Stimulated activated CD8-positive, alpha-beta memory T cell treated with anti-CD3 and anti-CD28 coated beads, Interleukin-15, amount 100 ng/mL, for 24 hours (primary cell): ENCODE results near the gene SPATC1L.
A peak's percentile ranks its signal among the peaks of the same experiment; 100 is the strongest.

ENCODE experiments used
- DNase-seq: peaks from one replicate; pipeline ENCODE4 v3.0.0-alpha.2; 2020; ENCODE audit warnings: low read depth

SPATC1L gene

GRCh38 chr21:46161633-46162592 lies 22.3 kb downstream of the SPATC1L start:
- DNase-seq: no peak

GRCh38 chr21:46160907-46161632 lies 23.2 kb downstream of the SPATC1L start:
- no peak for DNase-seq

GRCh38 chr21:46160657-46160906 lies 23.7 kb downstream of the SPATC1L start:
- DNase-seq: no peak

- DNase-seq: no peak
Measured at GRCh38 chr21:46159841-46160656, 24.2 kb downstream of the SPATC1L start.

GRCh38 chr21:46159390-46159789 lies 24.9 kb downstream of the SPATC1L start:
- DNase-seq: no peak

- DNase-seq: no peak
Measured at GRCh38 chr21:46158666-46159300, 25.5 kb downstream of the SPATC1L start.

GRCh38 chr21:46157987-46158451 lies 26.2 kb downstream of the SPATC1L start:
- no peak for DNase-seq

- DNase-seq: no peak
Measured at GRCh38 chr21:46157396-46157986, 26.8 kb downstream of the SPATC1L start.

- DNase-seq: no peak
Measured at GRCh38 chr21:46156678-46157077, 27.6 kb downstream of the SPATC1L start.

- DNase-seq: no peak
Measured at GRCh38 chr21:46156378-46156645, 27.9 kb downstream of the SPATC1L start.

GRCh38 chr21:46155514-46156377 lies 28.5 kb downstream of the SPATC1L start, which contains the start of gene FTCD:
Gene FTCD (minus strand): TSS chr21:46155579. CDS start chr21:46155523, 56 bp downstream.
- DNase-seq: no peak

GRCh38 chr21:46154955-46155513 lies 29.2 kb downstream of the SPATC1L start:
- no peak for DNase-seq

- DNase-seq: no peak
Measured at GRCh38 chr21:46154155-46154954, 29.9 kb downstream of the SPATC1L start.

GRCh38 chr21:46153247-46154154 lies 30.8 kb downstream of the SPATC1L start:
- DNase-seq: peak; percentile 20

- DNase-seq: no peak
Measured at GRCh38 chr21:46152927-46153246, 31.4 kb downstream of the SPATC1L start.

- no peak for DNase-seq
Measured at GRCh38 chr21:46151989-46152926, 32.0 kb downstream of the SPATC1L start.

GRCh38 chr21:46151261-46151988 lies 32.8 kb downstream of the SPATC1L start:
- no peak for DNase-seq
